BJ (cell line): Measurements from ENCODE around the gene ATP6V1D. TPM values are rescaled to one million over a fixed set of nuclear protein-coding genes. Genes with fewer than 3 reads are reported as not detected.
A peak's percentile ranks its signal among the peaks of the same experiment; 100 is the strongest.

Experiments used
- CTCF ChIA-PET: fragments of 350-600 bp; formaldehyde crosslinking; extraction: SDS; loops from one replicate; lab custom pipeline; 2021; ENCODE audit warnings: antibody characterized with exemption, inconsistent platforms; lab: Yijun Ruan, JAX
- POLR2A ChIA-PET: fragments of 300-600 bp; sonication (Branson Sonifier 250); formaldehyde crosslinking; extraction: SDS; loops from one replicate; lab custom pipeline; 2021; ENCODE audit warnings: antibody characterized with exemption; lab: Charles Lee
- DNase-seq: peaks from one replicate; pipeline ENCODE4 v3.0.0-alpha.2; 2011; ENCODE audit warnings: low read depth
- H3K27me3 ChIP-seq: 2 replicates; pipeline ENCODE4 v1.6.0; 2011; ENCODE audit warnings: low read length; ENCODE audit not compliant: control insufficient read depth, insufficient read depth
- H3K36me3 ChIP-seq: 2 replicates; pipeline ENCODE4 v1.5.1; 2011; ENCODE audit warnings: low read length; ENCODE audit not compliant: control insufficient read depth, insufficient read depth
- H3K4me3 ChIP-seq: 2 replicates; pipeline ENCODE4 v1.5.1; 2011; ENCODE audit warnings: low read depth, mild to moderate bottlenecking, control low read depth, low read length
- polyA plus RNA-seq: library from polyadenylated mRNA; depleted of rRNA; stranded (reverse); fragments of >200 nt; gene quantifications from 2 replicates; pipeline ENCODE4 v1.2.3, GENCODE V29; 2011
- TF ChIP-seq, protein P1 (sequence below): IDR thresholded peaks from 2 replicates; pipeline ENCODE4 v1.5.1; 2011; ENCODE audit warnings: low read depth, mild to moderate bottlenecking, control low read depth, inconsistent platforms, low read length, moderate library complexity; ENCODE audit not compliant: insufficient read depth

The ATP6V1D gene
- polyA plus RNA-seq, 1 experiment: 62.1 TPM

DNA sequence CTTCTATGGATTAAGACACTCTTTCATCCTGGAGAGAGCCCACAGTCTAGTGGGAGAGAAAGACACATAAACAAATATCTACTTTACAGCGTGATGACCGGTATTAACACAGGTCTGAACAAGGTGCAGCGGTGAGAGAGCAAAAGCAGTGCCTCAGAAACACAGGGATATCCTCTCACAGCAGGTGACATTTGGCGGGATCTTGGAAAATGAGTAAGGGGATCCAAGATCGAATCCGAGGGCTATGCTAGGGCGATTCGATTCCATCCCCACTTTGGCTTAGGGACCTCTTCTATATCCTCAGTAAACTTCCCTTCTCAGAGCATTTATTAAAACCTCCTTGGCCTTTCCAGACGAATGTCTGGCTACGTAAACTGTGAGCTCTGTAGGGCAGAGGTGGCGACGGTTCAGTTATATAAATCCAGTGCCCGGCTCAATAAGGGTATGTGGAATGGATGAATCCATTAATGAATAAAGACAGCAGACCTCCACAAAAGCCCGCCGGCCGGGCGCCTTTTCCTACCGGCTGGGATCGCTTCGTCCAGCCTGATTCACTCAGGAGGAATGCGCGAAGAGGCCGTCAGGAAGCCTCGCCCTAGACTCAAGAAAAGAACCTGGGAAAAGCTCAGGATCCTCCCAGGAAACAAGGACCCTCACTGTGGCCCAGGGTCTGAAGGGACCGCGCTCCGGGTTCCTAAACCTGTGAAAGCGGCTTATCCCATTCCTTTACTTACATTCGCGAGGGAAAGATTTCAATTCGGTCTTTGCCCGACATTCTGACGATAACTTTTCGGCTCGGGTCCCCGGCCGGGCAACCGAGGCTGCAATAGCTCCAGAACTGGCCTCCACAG lies 455 bp downstream of the ATP6V1D start:
- TF ChIP-seq, protein P1, sequence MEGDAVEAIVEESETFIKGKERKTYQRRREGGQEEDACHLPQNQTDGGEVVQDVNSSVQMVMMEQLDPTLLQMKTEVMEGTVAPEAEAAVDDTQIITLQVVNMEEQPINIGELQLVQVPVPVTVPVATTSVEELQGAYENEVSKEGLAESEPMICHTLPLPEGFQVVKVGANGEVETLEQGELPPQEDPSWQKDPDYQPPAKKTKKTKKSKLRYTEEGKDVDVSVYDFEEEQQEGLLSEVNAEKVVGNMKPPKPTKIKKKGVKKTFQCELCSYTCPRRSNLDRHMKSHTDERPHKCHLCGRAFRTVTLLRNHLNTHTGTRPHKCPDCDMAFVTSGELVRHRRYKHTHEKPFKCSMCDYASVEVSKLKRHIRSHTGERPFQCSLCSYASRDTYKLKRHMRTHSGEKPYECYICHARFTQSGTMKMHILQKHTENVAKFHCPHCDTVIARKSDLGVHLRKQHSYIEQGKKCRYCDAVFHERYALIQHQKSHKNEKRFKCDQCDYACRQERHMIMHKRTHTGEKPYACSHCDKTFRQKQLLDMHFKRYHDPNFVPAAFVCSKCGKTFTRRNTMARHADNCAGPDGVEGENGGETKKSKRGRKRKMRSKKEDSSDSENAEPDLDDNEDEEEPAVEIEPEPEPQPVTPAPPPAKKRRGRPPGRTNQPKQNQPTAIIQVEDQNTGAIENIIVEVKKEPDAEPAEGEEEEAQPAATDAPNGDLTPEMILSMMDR: no peak
- CTCF ChIA-PET: interaction anchor here (0.5 to 2.0 kb wide), 24 partner anchors 9 to 1622 kb away, joined by 3 to 14 read pairs (median 3); no protein-coding TSS in a partner anchor
- POLR2A ChIA-PET: interaction anchor here (0.6 to 0.8 kb wide), 2 partner anchors 52 to 163 kb away, joined by 3 read pairs; no protein-coding TSS in a partner anchor
- H3K4me3 ChIP-seq: peak overlapping the region; percentile 85
- H3K27me3 ChIP-seq: no peaks in the 10 kb centered on the region
- H3K36me3 ChIP-seq: no peaks in the 10 kb centered on the region; the same call in 1 of the 2 replicates
- DNase-seq: peak; percentile 6

DNA sequence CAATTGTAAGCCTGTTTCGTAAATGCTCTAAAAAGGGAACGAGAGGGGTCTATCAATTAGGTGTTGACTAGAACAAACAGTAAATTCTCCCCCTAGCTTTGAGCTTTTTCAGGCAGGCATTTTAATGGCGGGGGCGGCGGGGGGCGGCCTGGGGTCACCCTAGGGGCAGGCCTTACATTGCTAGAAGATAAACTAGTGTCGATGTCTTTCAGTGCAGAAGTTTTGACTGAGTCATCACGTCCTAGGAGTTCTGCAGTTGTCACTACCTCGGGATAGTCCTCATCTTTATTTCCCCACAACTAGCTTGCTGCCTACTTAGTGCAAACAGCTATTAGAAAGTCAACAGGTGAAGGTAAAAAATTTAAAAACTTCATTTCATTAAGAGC lies 1.6 kb downstream of the ATP6V1D start:
- TF ChIP-seq, protein P1: no peak
- POLR2A ChIA-PET: no interaction called here
- H3K4me3 ChIP-seq: no peak overlapping the region; the same call in none of the 2 replicates
- H3K36me3 ChIP-seq: peaks cover 2% of the 10 kb centered on the region
- DNase-seq: no peak
- no peaks in the 10 kb centered on the region for H3K27me3 ChIP-seq
- CTCF ChIA-PET: interaction anchor here (1.3 kb wide), 1 partner anchor 192 kb away, joined by 6 read pairs; no protein-coding TSS in a partner anchor

- ChIA-PET POLR2A (interaction anchor here (0.6 kb wide), 1 partner anchor 116 kb away, joined by 3 read pairs; the partner anchor contains the start of gene PALS1), CTCF (interaction anchor here (1.3 to 1.6 kb wide), 2 partner anchors 13 to 191 kb away, joined by 5 to 6 read pairs; no protein-coding TSS in a partner anchor)
- TF ChIP-seq, protein P1: no peak
- no peak overlapping the region; the same call in none of the 2 replicates for H3K4me3 ChIP-seq
- no peaks in the 10 kb centered on the region for H3K27me3 ChIP-seq
- H3K36me3 ChIP-seq: peaks cover 2% of the 10 kb centered on the region
- no peak for DNase-seq
Observed at GRCh38 chr14:67357186-67357968, 2.2 kb downstream of the ATP6V1D start.

GRCh38 chr14:67352055-67352454 lies 7.5 kb downstream of the ATP6V1D start:
- no peak for DNase-seq
- Histone ChIP-seq H3K27me3 (no peaks in the 10 kb centered on the region), H3K4me3 (no peak overlapping the region), H3K36me3 (peaks cover 6% of the 10 kb centered on the region)
- CTCF ChIA-PET: interaction anchor here (0.7 to 3.0 kb wide), 3 partner anchors 8 to 185 kb away, joined by 3 to 14 read pairs (median 5); partner anchors contain the start of genes ATP6V1D and EIF2S1
- POLR2A ChIA-PET: interaction anchor here (0.7 kb wide), 1 partner anchor 34 kb away, joined by 4 read pairs; no protein-coding TSS in a partner anchor
- TF ChIP-seq, protein P1: no peak
